Neural progenitor cell (in vitro differentiated cells): ENCODE measurements around the gene ZBTB20.

Experiments used
- CTCF ChIP-seq: fragments of 200-600 bp; sonication (generic); IDR thresholded peaks from 2 replicates; pipeline ENCODE4 v1.5.1; 2017; ENCODE audit warnings: antibody characterized with exemption, mild to moderate bottlenecking
- EZH2 ChIP-seq: fragments of 200-600 bp; sonication (generic); IDR thresholded peaks from 2 replicates; pipeline ENCODE4 v1.6.1; 2017; ENCODE audit warnings: antibody characterized with exemption, mild to moderate bottlenecking, moderate library complexity
- EZH2phosphoT487 ChIP-seq: fragments of 200-600 bp; sonication (generic); IDR thresholded peaks from 2 replicates; pipeline ENCODE4 v1.6.1; 2017; ENCODE audit warnings: antibody characterized with exemption

GRCh38 chr3:114351822-114352145 is 795.3 kb downstream of the ZBTB20 start:
- TF ChIP-seq EZH2: no peak
- no peak for TF ChIP-seq EZH2phosphoT487
- no peak for TF ChIP-seq CTCF
